Fibroblast of pulmonary artery (primary cell): Measurements from ENCODE around the gene CATSPERD.
"Not testable (repeated sequence)": the region's sequence is repeated elsewhere in the genome, so short reads cannot be mapped to it uniquely, and the experiment has no call there.

ENCODE experiments used
- DNase-seq: peaks from one replicate; pipeline ENCODE4 v3.0.0-alpha.2; 2010; ENCODE audit warnings: low read depth
- H3K4me3 ChIP-seq: replicated peaks from 2 replicates; pipeline ENCODE4 v1.5.1; 2011; ENCODE audit warnings: low read depth, mild to moderate bottlenecking, control low read depth, low read length, moderate library complexity
- TF ChIP-seq, protein P1 (sequence below): IDR thresholded peaks from 2 replicates; pipeline ENCODE4 v1.5.1; 2011; ENCODE audit warnings: mild to moderate bottlenecking, control low read depth, low read length, inconsistent platforms; ENCODE audit errors: missing control alignments

The CATSPERD gene

DNA sequence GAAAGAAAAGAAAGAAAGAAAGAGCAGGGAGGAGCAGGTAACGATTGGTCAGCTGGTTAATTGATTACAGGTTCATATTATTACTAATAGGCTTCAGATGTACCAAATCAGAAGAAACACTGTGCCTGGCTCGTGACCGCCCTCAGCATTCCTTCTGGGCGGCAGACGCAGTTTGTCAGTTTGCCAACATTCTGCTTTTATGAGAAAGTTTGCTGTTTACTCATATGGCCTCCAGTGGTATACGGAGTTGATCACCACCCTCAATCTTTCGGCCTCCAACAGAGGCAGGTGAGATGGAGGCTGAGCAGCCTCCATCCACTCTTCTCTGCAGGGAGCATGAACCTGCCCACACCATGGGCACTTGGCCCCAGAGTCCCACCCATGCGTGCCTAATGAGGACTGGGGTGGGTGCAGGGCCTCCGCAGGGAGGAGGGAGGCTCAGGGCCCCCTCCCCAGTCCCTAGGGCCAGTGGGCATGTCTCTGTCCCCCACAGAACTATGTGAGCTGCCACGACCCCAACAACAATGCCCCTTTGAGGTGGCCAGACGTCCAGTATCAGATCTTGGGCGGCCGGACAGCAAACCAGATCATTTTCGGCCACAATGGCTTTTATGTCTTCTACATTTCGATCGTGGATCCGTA lies 55.4 kb downstream of the CATSPERD start:
- peak; percentile 36 for DNase-seq
- H3K4me3 ChIP-seq, result no peak overlapping the region
- TF ChIP-seq, protein P1, sequence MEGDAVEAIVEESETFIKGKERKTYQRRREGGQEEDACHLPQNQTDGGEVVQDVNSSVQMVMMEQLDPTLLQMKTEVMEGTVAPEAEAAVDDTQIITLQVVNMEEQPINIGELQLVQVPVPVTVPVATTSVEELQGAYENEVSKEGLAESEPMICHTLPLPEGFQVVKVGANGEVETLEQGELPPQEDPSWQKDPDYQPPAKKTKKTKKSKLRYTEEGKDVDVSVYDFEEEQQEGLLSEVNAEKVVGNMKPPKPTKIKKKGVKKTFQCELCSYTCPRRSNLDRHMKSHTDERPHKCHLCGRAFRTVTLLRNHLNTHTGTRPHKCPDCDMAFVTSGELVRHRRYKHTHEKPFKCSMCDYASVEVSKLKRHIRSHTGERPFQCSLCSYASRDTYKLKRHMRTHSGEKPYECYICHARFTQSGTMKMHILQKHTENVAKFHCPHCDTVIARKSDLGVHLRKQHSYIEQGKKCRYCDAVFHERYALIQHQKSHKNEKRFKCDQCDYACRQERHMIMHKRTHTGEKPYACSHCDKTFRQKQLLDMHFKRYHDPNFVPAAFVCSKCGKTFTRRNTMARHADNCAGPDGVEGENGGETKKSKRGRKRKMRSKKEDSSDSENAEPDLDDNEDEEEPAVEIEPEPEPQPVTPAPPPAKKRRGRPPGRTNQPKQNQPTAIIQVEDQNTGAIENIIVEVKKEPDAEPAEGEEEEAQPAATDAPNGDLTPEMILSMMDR, result no peak

DNA sequence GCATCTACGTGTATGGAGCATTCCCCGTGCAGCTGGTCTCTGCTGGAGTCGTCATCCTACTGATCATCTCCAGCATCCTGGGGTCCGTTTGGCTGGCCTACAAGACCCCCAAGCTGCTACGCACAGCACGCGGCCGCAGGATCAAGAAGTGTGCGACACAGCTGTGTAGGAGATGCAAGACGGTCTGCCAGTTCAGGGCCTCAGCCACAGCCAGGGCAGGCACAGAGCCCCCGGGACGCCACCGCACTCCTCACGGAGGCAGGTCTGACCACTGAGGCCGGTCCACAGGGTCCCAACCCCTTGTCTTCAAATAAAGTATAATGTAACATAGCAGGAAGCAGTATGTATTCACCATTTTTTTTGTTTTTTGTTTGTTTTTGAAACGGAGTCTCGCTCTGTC lies 58.0 kb downstream of the CATSPERD start:
- no peak overlapping the region for H3K4me3 ChIP-seq
- TF ChIP-seq, protein P1, result no peak
- no peak for DNase-seq

DNA sequence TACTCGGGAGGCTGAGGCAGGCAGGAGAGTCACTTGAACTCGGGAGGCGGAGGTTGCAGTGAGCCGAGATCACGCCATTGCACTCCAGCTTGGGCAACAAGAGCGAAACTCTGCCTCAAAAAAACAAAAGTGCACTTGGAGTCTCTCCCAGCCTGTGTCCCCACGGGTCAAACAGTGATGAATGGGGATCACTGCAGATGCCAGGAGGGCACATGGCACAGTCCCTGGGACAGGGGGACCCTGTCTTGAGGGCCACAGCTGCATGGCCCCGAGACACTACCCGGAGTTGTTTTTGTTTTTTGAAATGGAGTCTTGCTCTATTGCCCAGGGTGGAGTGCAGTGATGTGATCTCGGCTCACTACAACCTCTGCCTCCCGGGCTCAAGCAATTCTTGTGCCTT lies 60.5 kb downstream of the CATSPERD start:
- H3K4me3 ChIP-seq, DNase-seq: not testable (repeated sequence)

DNA sequence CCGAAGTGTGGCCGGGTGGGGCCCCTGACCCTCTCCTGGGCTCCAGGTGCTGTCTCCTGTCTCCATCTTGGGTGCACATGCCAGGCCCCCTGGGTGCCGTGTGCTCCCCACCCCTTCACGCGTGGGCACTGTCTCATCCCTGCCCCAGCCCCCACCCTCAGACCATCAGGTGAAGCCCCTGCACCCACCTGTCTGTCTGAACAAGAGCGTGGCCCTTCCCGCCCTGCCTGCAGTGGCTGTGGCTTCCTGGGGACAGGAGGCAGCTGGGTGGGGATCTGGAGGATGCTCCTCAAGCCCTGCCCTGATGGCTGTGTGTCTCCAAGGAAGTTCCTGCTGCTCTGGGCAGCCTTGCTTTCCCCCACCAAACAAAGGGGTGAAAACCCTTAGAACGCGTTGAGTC lies 61.9 kb downstream of the CATSPERD start:
- no peak for DNase-seq
- TF ChIP-seq, protein P1, result no peak
- H3K4me3 ChIP-seq, result no peak overlapping the region

DNA sequence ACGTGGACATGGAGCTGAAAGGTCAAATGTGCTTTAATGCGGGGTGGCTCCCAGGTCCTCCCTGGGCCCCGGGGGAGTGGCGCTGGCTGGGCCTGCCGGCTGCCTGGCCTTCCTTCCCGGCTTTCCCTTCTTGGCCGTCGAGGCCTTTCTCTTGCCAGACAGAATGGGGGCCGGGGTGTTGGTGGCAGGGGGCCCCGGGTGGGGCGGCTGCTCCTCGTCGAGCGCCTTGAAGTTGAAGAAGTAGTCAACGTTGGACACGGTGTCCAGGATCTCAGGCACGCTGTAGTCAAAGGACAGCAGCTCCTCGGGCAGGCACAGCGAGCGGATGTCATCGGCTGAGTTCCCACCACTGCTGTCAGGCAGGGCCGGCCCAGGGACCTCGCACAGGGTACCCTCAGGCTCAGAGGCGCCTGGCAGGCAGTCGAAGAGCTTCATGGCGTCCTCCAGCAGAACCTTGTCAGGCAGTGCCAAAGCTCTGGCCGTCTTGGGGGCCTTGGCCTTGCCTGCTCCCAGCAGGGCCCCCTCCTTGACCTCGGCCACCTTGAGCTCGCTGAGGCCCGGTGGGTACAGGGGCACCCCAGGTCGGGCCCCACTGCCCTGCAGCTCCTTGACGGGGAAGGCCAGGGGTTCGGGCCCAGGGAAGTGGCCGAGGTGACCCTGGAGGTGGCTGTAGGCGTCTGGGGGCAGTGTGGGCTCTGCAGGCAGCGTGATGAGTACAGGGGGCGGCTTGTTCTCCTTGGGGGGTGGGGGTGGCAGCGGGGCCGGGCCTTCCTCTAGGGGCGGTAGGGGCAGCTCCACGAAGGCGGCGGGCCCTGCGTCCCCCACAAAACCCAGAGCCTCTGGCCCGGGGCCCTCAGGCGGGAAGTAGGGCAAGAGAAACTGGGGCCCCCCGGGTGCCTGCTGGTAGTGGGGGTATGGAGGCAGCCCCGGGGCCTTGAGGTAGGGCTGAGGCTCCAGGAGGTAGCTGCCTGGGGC lies 62.8 kb downstream of the CATSPERD start:
- TF ChIP-seq, protein P1, result no peak
- no peak for DNase-seq
- H3K4me3 ChIP-seq, result no peak overlapping the region

DNA sequence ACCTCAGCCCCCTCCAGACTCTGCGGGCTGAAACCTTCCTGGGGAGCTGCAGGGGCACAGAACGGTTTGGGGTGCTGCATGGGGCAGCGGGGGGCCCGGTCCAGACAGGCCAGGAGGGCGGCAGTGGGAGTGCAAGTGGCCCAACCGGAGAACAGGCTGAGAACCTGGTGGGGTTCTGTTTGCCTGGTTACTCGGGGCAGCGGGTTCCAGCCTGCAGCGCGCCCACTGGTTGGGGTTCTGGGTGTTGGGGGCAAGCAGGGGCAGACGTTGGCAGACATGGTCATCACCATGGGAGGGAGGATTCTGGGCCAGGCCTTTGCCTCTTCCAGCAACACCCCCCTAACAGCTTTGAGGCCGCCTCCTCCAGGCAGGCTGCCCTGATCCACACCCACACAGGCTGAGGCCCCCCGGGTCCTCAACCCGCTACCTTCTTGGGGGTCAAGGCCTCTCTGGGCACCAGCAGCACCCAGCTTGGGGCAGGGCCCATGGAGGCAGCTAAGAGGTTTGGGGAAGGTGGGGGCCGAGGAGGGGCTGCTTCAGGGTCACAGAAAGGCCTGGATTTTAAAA lies 64.2 kb downstream of the CATSPERD start, which contains the start of gene PRR22:
Gene PRR22, minus strand, starts transcription at position 166 of the 567 bp plus-strand sequence. Its CDS starts 86 bp downstream, at position 80.
- TF ChIP-seq, protein P1, result no peak
- no peak for DNase-seq

DNA sequence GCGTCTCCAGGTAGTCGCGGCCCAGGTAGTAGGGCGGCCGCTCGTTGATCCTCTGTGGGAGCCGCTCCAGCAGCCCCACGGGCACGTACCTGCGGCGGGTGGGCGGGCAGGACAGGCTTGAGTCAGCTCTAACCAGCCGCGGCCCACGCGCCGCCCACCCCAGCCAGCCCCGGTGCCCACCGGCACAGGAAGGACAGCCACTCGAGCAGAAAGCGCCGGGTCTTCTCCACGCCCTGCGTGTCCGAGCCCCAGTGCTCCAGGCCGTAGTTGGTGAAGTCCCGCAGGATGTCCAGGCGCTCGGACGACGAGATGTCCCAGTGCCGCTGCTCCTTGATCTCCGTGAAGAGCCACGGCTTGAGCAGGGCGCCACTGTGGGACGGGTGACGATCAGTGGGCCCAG lies 65.0 kb downstream of the CATSPERD start:
- no peak for DNase-seq
- no peak overlapping the region for H3K4me3 ChIP-seq
- TF ChIP-seq, protein P1, result no peak

More for the DNA sequence above, 64.2 kb downstream of the CATSPERD start, which contains the start of gene PRR22:
- no peak within 1 kb of the TSS for H3K4me3 ChIP-seq
